HEK293T (cell line): ENCODE results near the gene AP2A1.

Experiments
- ELF4 ChIP-seq: fragments of 450-650 bp; IDR thresholded peaks from 2 replicates; pipeline ENCODE4 v1.6.1; 2017; ENCODE audit warnings: antibody characterized with exemption
- FOXK2 ChIP-seq: fragments of 450-650 bp; IDR thresholded peaks from 2 replicates; pipeline ENCODE4 v1.6.1; 2016; ENCODE audit warnings: mild to moderate bottlenecking
- FOXM1 ChIP-seq: fragments of 450-650 bp; IDR thresholded peaks from 2 replicates; pipeline ENCODE4 v1.6.1; 2017; ENCODE audit warnings: mild to moderate bottlenecking, borderline replicate concordance
- HDGF ChIP-seq: fragments of 450-650 bp; IDR thresholded peaks from 2 replicates; pipeline ENCODE4 v1.6.1; 2017; ENCODE audit warnings: antibody characterized with exemption, borderline replicate concordance
- SP1 ChIP-seq: fragments of 450-650 bp; IDR thresholded peaks from 2 replicates; pipeline ENCODE4 v1.6.1; 2017
- SUZ12 ChIP-seq: fragments of 450-650 bp; IDR thresholded peaks from 2 replicates; pipeline ENCODE4 v1.6.1; 2016; ENCODE audit warnings: mild to moderate bottlenecking
- TARDBP ChIP-seq: fragments of 450-650 bp; IDR thresholded peaks from 2 replicates; pipeline ENCODE4 v1.6.1; 2016
- ZNF384 ChIP-seq: fragments of 450-650 bp; IDR thresholded peaks from 2 replicates; pipeline ENCODE4 v1.6.1; 2016
- TF ChIP-seq, protein P1 (sequence below): fragments of 450-650 bp; IDR thresholded peaks from 2 replicates; pipeline ENCODE4 v1.6.1; 2016

- TF ChIP-seq FOXK2 (no peak), SP1 (no peak), ZNF384 (no peak), TARDBP (no peak), FOXM1 (no peak), ELF4 (no peak), HDGF (no peak), SUZ12 (no peak)
- TF ChIP-seq, protein P1, sequence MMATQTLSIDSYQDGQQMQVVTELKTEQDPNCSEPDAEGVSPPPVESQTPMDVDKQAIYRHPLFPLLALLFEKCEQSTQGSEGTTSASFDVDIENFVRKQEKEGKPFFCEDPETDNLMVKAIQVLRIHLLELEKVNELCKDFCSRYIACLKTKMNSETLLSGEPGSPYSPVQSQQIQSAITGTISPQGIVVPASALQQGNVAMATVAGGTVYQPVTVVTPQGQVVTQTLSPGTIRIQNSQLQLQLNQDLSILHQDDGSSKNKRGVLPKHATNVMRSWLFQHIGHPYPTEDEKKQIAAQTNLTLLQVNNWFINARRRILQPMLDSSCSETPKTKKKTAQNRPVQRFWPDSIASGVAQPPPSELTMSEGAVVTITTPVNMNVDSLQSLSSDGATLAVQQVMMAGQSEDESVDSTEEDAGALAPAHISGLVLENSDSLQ: no peak
These were observed 87.1 kb downstream of the AP2A1 start for GRCh38 chr19:49853852-49854377.
